HK-2 (cell line): ENCODE data around the gene SNX24.
"Not testable (repeated sequence)": the region's sequence is repeated elsewhere in the genome, so short reads cannot be mapped to it uniquely, and the experiment has no call there.

Source experiments
- DNase-seq: peaks from one replicate; pipeline ENCODE4 v3.0.0-alpha.2; 2018; ENCODE audit not compliant: unreplicated experiment

SNX24 gene

GRCh38 chr5:122845229-122846050 is at the start of gene SNX24:
TSS of gene SNX24 (plus strand) at chr5:122845613. CDS start at chr5:122845634, 21 bp downstream.
- peak; percentile 73 for DNase-seq

- DNase-seq = no peak
Observed at GRCh38 chr5:122805481-122805880, 39.9 kb upstream of the SNX24 start.

- no peak for DNase-seq
Observed at GRCh38 chr5:122810405-122810804, 35.0 kb upstream of the SNX24 start.

GRCh38 chr5:122815218-122815767 is 30.1 kb upstream of the SNX24 start:
- DNase-seq = no peak

- DNase-seq = no peak
Observed at GRCh38 chr5:122816756-122817155, 28.7 kb upstream of the SNX24 start.

GRCh38 chr5:122831984-122832383 is 13.4 kb upstream of the SNX24 start:
- DNase-seq = no peak

GRCh38 chr5:122835681-122836080 is 9.7 kb upstream of the SNX24 start:
- DNase-seq = no peak

- no peak for DNase-seq
Observed at GRCh38 chr5:122836947-122837346, 8.5 kb upstream of the SNX24 start.

- no peak for DNase-seq
Observed at GRCh38 chr5:122839731-122840130, 5.7 kb upstream of the SNX24 start.

GRCh38 chr5:122842016-122842580 is 3.3 kb upstream of the SNX24 start:
- DNase-seq = no peak

GRCh38 chr5:122844136-122844909 is 1.1 kb upstream of the SNX24 start:
- peak; percentile 16 for DNase-seq

GRCh38 chr5:122844910-122845228 is 544 bp upstream of the SNX24 start:
- no peak for DNase-seq

GRCh38 chr5:122846051-122846550 is 688 bp downstream of the SNX24 start:
- peak; percentile 23 for DNase-seq

GRCh38 chr5:122847687-122848081 is 2.3 kb downstream of the SNX24 start:
- DNase-seq = no peak

- no peak for DNase-seq
Observed at GRCh38 chr5:122849771-122850170, 4.4 kb downstream of the SNX24 start.

GRCh38 chr5:122857538-122857937 is 12.1 kb downstream of the SNX24 start:
- not testable (repeated sequence) for DNase-seq

GRCh38 chr5:122858451-122858850 is 13.0 kb downstream of the SNX24 start:
- DNase-seq = no peak

GRCh38 chr5:122863240-122863639 is 17.8 kb downstream of the SNX24 start:
- DNase-seq = no peak

- DNase-seq = no peak
Observed at GRCh38 chr5:122863721-122864120, 18.3 kb downstream of the SNX24 start.

GRCh38 chr5:122864400-122864799 is 19.0 kb downstream of the SNX24 start:
- no peak for DNase-seq

- DNase-seq = no peak
Observed at GRCh38 chr5:122864842-122865241, 19.4 kb downstream of the SNX24 start.

GRCh38 chr5:122870219-122870856 is 24.9 kb downstream of the SNX24 start:
- DNase-seq = no peak
